GM12878 (cell line): ENCODE data around the gene ADGRL2. TPM values are rescaled to one million over a fixed set of nuclear protein-coding genes. Genes with fewer than 3 reads are reported as not detected.

ENCODE experiments used
- ATAC-seq: fragments of 200-7000 bp; cut with Tn5 transposase; 3 replicates; pipeline ENCODE4 v1.9.1; 2020; ENCODE audit warnings: mild to moderate bottlenecking, moderate library complexity
- BruUV-seq: library from RNA; stranded (reverse); fragments of 400-500 nt; replicated peaks from 2 replicates; lab custom pipeline; 2021; lab: Mats Ljungman, UMichigan
- CTCF ChIA-PET: fragments of 300-600 bp; sonication (Branson Sonifier 250); formaldehyde crosslinking; extraction: SDS; loops from one replicate; lab custom pipeline; 2021; ENCODE audit warnings: inconsistent platforms; lab: Yijun Ruan, JAX
- POLR2A ChIA-PET: fragments of 350-600 bp; formaldehyde crosslinking; extraction: SDS; loops from one replicate; lab custom pipeline; 2021; ENCODE audit warnings: inconsistent platforms; lab: Charles Lee
- RAD21 ChIA-PET: fragments of 300-600 bp; sonication (Branson Sonifier 250); formaldehyde crosslinking; loops from one replicate; lab custom pipeline; 2023; ENCODE audit warnings: antibody characterized with exemption; ENCODE audit not compliant: unreplicated experiment; lab: Charles Lee
- SMC1A ChIA-PET: fragments of 300-600 bp; sonication (Branson Sonifier 250); formaldehyde crosslinking; loops from one replicate; lab custom pipeline; 2023; ENCODE audit not compliant: unreplicated experiment, uncharacterized antibody; lab: Charles Lee
- DNase-seq: peaks from one replicate; pipeline ENCODE4 v3.0.0-alpha.2; 2011; ENCODE audit warnings: low read depth, low spot score
- FAIRE-seq: peaks from 3 replicates; lab custom pipeline; 2011; peaks lifted over from hg19 to GRCh38; lab: Jason Lieb, UNC
- H2AFZ ChIP-seq: 2 replicates; pipeline ENCODE4 v1.6.0; 2011; ENCODE audit warnings: low read depth, low read length, control low read depth; ENCODE audit not compliant: control insufficient read depth
- H3K27ac ChIP-seq: 2 replicates; pipeline ENCODE4 v1.5.1; 2011; ENCODE audit warnings: control low read depth; ENCODE audit not compliant: control insufficient read depth, insufficient read depth
- H3K27me3 ChIP-seq, 2 experiments: replicated peaks in 1 of 2; 2 replicates each; pipeline versions ENCODE4 v1.6.0 to v1.6.1; 2011; ENCODE audit warnings: low read length in 1 of 2; ENCODE audit not compliant: control insufficient read depth in 2 of 2, insufficient read depth in 2 of 2
- H3K36me3 ChIP-seq, 2 experiments: 2 replicates each; pipeline ENCODE4 v1.5.1; 2011; ENCODE audit warnings: low read length in 1 of 2; ENCODE audit not compliant: control insufficient read depth in 2 of 2, insufficient read depth in 2 of 2
- H3K4me1 ChIP-seq: 2 replicates; pipeline ENCODE4 v1.6.1; 2011; ENCODE audit warnings: mild to moderate bottlenecking, low read length, moderate library complexity, mixed read lengths; ENCODE audit not compliant: control insufficient read depth, insufficient read depth
- H3K4me2 ChIP-seq: 2 replicates; pipeline ENCODE4 v1.6.0; 2011; ENCODE audit warnings: control low read depth; ENCODE audit not compliant: control insufficient read depth, insufficient read depth
- H3K4me3 ChIP-seq: fragments of 200-600 bp; sonication (generic); 2 replicates; pipeline ENCODE4 v1.5.1; 2016
- H3K79me2 ChIP-seq: 2 replicates; pipeline ENCODE4 v1.6.0; 2011; ENCODE audit warnings: low read length; ENCODE audit not compliant: control insufficient read depth, insufficient read depth
- H3K9ac ChIP-seq: 2 replicates; pipeline ENCODE4 v1.8.0; 2011; ENCODE audit warnings: low read length, control low read depth, mixed read lengths; ENCODE audit not compliant: control insufficient read depth, insufficient read depth
- H3K9me3 ChIP-seq: replicated peaks from 3 replicates; pipeline ENCODE4 v1.5.1; 2011; ENCODE audit warnings: mild to moderate bottlenecking, low read length; ENCODE audit not compliant: control insufficient read depth, insufficient read depth
- H4K20me1 ChIP-seq: 2 replicates; pipeline ENCODE4 v1.6.0; 2011; ENCODE audit not compliant: control insufficient read depth, insufficient read depth
- BCLAF1 ChIP-seq: fragments of 450-650 bp; IDR thresholded peaks from 2 replicates; pipeline ENCODE4 v1.6.1; 2017; ENCODE audit warnings: antibody characterized with exemption, mild to moderate bottlenecking, moderate library complexity
- CUX1 ChIP-seq: IDR thresholded peaks from 2 replicates; pipeline ENCODE4 v1.6.1; 2012; ENCODE audit warnings: improper control_type of control experiment, low read depth, low read length; ENCODE audit not compliant: insufficient replicate concordance
- DPF2 ChIP-seq: fragments of 450-650 bp; IDR thresholded peaks from 2 replicates; pipeline ENCODE4 v1.6.1; 2017; ENCODE audit warnings: mild to moderate bottlenecking
- HSF1 ChIP-seq: fragments of 150-350 bp; IDR thresholded peaks from 2 replicates; pipeline ENCODE4 v1.6.1; 2014; ENCODE audit warnings: mild to moderate bottlenecking, low read depth, low read length
- POLR2AphosphoS5 ChIP-seq: IDR thresholded peaks from 2 replicates; pipeline ENCODE4 v1.6.1; 2011; ENCODE audit warnings: mild to moderate bottlenecking, low read length, inconsistent platforms
- POU2F2 ChIP-seq: IDR thresholded peaks from 3 replicates; pipeline ENCODE4 v1.6.1; 2011; ENCODE audit warnings: low read depth, mild to moderate bottlenecking, low read length, borderline replicate concordance
- RFX5 ChIP-seq: IDR thresholded peaks from 2 replicates; pipeline ENCODE4 v1.6.1; 2011; ENCODE audit warnings: low read depth, low read length, improper control_type of control experiment
- SMAD1 ChIP-seq: fragments of 450-650 bp; IDR thresholded peaks from 2 replicates; pipeline ENCODE4 v1.6.1; 2018; ENCODE audit warnings: mild to moderate bottlenecking, low read depth; ENCODE audit not compliant: partially characterized antibody
- ZBTB40 ChIP-seq: fragments of 450-650 bp; IDR thresholded peaks from 2 replicates; pipeline ENCODE4 v1.6.1; 2016; ENCODE audit warnings: mild to moderate bottlenecking, moderate library complexity, borderline replicate concordance
- ZNF274 ChIP-seq: IDR thresholded peaks from one replicate; pipeline ENCODE4 v1.8.0; 2011; ENCODE audit not compliant: insufficient read length, insufficient read depth
- WGBS: methylation state at CpG from one replicate; pipeline ENCODE4 v1.1.6; 2016; ENCODE audit warnings: low lambda C conversion rate; ENCODE audit not compliant: insufficient replicate concordance, insufficient coverage; ENCODE audit errors: missing lambda C conversion rate; 5-methylcytosine and 5-hydroxymethylcytosine counted together
- in situ Hi-C: fragments of 300-500 bp; cut with MboI; formaldehyde crosslinking; loops from 9 replicates; pipeline ENCODE4 v1.14.3; 2018; ENCODE audit warnings: mixed read lengths
- intact Hi-C: fragments of 100-400 bp; cut with micrococcal nuclease; formaldehyde crosslinking; loops from one replicate; pipeline ENCODE4 v1.14.2; 2022; ENCODE audit not compliant: unreplicated experiment
- polyA plus RNA-seq, 11 experiments: library from polyadenylated mRNA; depleted of rRNA in 4 of 11; unstranded in 6 of 11; stranded (reverse) in 5 of 11; fragments of >200 nt; fragmentation: Nextera tagmentation in 4 of 11; fragmentation: Illumina TruSeq in 1 of 11; extraction: Ambion mirVana in 4 of 11; extraction: Trizol in 1 of 11; gene quantifications; 1 replicate in 1 of 11; 2 replicates in 10 of 11; pipeline versions ENCODE4 v1.2.1 to v1.2.3, GENCODE V29; 2011 to 2016; ENCODE audit warnings: inconsistent platforms in 2 of 11, missing spikeins in 2 of 11, low read depth in 1 of 11
- total RNA-seq, 4 experiments: library from RNA; depleted of rRNA in 3 of 4; stranded (reverse); fragments of >200 nt in 3 of 4; fragmentation: Illumina TruSeq in 1 of 4; extraction: Trizol in 1 of 4; gene quantifications; 2 replicates each; pipeline versions ENCODE4 v1.2.1 to v1.2.3, GENCODE V29; 2013 to 2021

ADGRL2 gene
- total and polyA plus RNA-seq, 10 of the 15 experiments (the other 5 are each of a cell fraction or from before 2014, with no cell fraction given) = 0.03 to 13.6 (median 0.21) TPM

GRCh38 chr1:82032068-82032467 is 231.3 kb downstream of the ADGRL2 start:
- no peak for FAIRE-seq
- RAD21 ChIA-PET = interaction anchor here (1.1 kb wide), 1 partner anchor 61 kb away, joined by 3 read pairs; no protein-coding TSS in a partner anchor
- no peaks in the 10 kb centered on the region for H3K27me3 ChIP-seq
- DNase-seq = no peak
- no peaks in the 10 kb centered on the region for H3K4me1 ChIP-seq
- H3K79me2 ChIP-seq = no peaks in the 10 kb centered on the region
- POLR2A ChIA-PET = no interaction called here
- H3K4me2 ChIP-seq = no peak overlapping the region
- no peaks in the 10 kb centered on the region for H4K20me1 ChIP-seq
- no peaks in the 10 kb centered on the region for H3K36me3 ChIP-seq
- no TSS peak for BruUV-seq
- SMC1A ChIA-PET = interaction anchor here (0.7 to 1.7 kb wide), 2 partner anchors 14 to 18 kb away, joined by 3 to 6 read pairs; no protein-coding TSS in a partner anchor
- CTCF ChIA-PET = no interaction called here
- H3K4me3 ChIP-seq = no peak overlapping the region
- in situ Hi-C loops = no loop called here
- no peak for ATAC-seq
- intact Hi-C loops = no loop called here
- 86% methylated on average over 2 of the region's 2 CpGs for WGBS
- H3K27ac ChIP-seq = no peak overlapping the region
- no peaks in the 10 kb centered on the region for H3K9me3 ChIP-seq
- no peak overlapping the region for H2AFZ ChIP-seq
- H3K9ac ChIP-seq = no peak overlapping the region
- TF ChIP-seq ZBTB40 (no peak), POU2F2 (no peak), BCLAF1 (no peak), ZNF274 (no peak), DPF2 (no peak), RFX5 (no peak), SMAD1 (no peak), HSF1 (no peak), POLR2AphosphoS5 (no peak), CUX1 (no peak)
